K562 (cell line): ENCODE data around the gene DHRS13. TPM values are rescaled to one million over a fixed set of nuclear protein-coding genes. Genes with fewer than 3 reads are reported as not detected.

Source experiments
- ATAC-seq: fragments of 200-7000 bp; cut with Tn5 transposase; 3 replicates; pipeline ENCODE4 v1.9.1; 2020; ENCODE audit warnings: moderate library complexity
- BruUV-seq: library from RNA; stranded (reverse); fragments of 400-500 nt; replicated peaks from 2 replicates; lab custom pipeline; 2021; lab: Mats Ljungman, UMichigan
- CTCF ChIA-PET: fragments of 300-600 bp; formaldehyde crosslinking; extraction: SDS; loops from one replicate; lab custom pipeline; 2021; ENCODE audit warnings: low intra/inter-chr PET ratio; lab: Yijun Ruan, JAX
- POLR2A ChIA-PET: fragments of 300-600, 350-650 bp; sonication (Branson Sonifier 250); formaldehyde crosslinking; extraction: SDS; loops from one replicate; lab custom pipeline; 2021; ENCODE audit warnings: antibody characterized with exemption, inconsistent platforms; lab: Yijun Ruan, JAX
- DNase-seq, 4 experiments: peaks; one replicate each; pipeline versions ENCODE4 v3.0.0 to v3.0.0-alpha.2; 2011 to 2018; ENCODE audit warnings: low spot score in 3 of 4, mixed read lengths in 3 of 4; ENCODE audit errors: extremely low read depth in 1 of 4
- FAIRE-seq: peaks from 2 replicates; lab custom pipeline; 2011; peaks lifted over from hg19 to GRCh38; lab: Jason Lieb, UNC
- H2AFZ ChIP-seq: 2 replicates; pipeline ENCODE4 v1.6.0; 2011; ENCODE audit warnings: low read depth, low read length, control low read depth, inconsistent platforms
- H3K27ac ChIP-seq: fragments of 200-600 bp; 3 replicates; pipeline ENCODE4 v1.8.0; 2011; ENCODE audit warnings: low read depth, mild to moderate bottlenecking, control low read depth, inconsistent platforms, low read length, moderate library complexity, mixed read lengths; ENCODE audit errors: extremely low read depth
- H3K27me3 ChIP-seq, 2 experiments: fragments of 300-600 bp in 1 of 2; 2 replicates in 1 of 2; 3 replicates in 1 of 2; pipeline versions ENCODE4 v1.6.0 to v1.8.0; 2011; ENCODE audit warnings: inconsistent platforms in 2 of 2, low read length in 2 of 2, mild to moderate bottlenecking in 1 of 2, mixed read lengths in 1 of 2, moderate library complexity in 1 of 2; ENCODE audit not compliant: control insufficient read depth in 2 of 2, insufficient read depth in 2 of 2
- H3K36me3 ChIP-seq: fragments of 300-600 bp; 3 replicates; pipeline ENCODE4 v1.8.0; 2011; ENCODE audit warnings: mild to moderate bottlenecking, low read length, inconsistent platforms; ENCODE audit not compliant: control insufficient read depth, insufficient read depth
- H3K4me1 ChIP-seq, 2 experiments: fragments of 200-600 bp in 1 of 2; replicated peaks in 1 of 2; 2 replicates in 1 of 2; 3 replicates in 1 of 2; pipeline versions ENCODE4 v1.5.1 to v1.8.0; 2011; ENCODE audit warnings: inconsistent platforms in 2 of 2, low read length in 2 of 2, mild to moderate bottlenecking in 1 of 2, mixed read lengths in 1 of 2, moderate library complexity in 1 of 2; ENCODE audit not compliant: control insufficient read depth in 2 of 2, insufficient read depth in 2 of 2
- H3K4me2 ChIP-seq: 2 replicates; pipeline ENCODE4 v1.6.1; 2011; ENCODE audit warnings: low read length, control low read depth, inconsistent platforms, mixed read lengths; ENCODE audit not compliant: insufficient read depth
- H3K4me3 ChIP-seq: fragments of 200-600 bp; sonication (generic), shearing (Covaris generic); 2 replicates; pipeline ENCODE4 v1.5.1; 2016; ENCODE audit warnings: control low read depth, inconsistent platforms
- H3K79me2 ChIP-seq: fragments of 200-600 bp; 3 replicates; pipeline ENCODE4 v1.8.0; 2011; ENCODE audit warnings: low read length, inconsistent platforms; ENCODE audit not compliant: control insufficient read depth, insufficient read depth
- H3K9ac ChIP-seq, 2 experiments: 2 replicates each; pipeline versions ENCODE4 v1.6.0 to v1.6.1; 2011; ENCODE audit warnings: low read depth in 2 of 2, low read length in 2 of 2, control low read depth in 1 of 2, inconsistent platforms in 1 of 2, mild to moderate bottlenecking in 1 of 2, mixed read lengths in 1 of 2; ENCODE audit not compliant: insufficient read depth in 1 of 2
- H3K9me1 ChIP-seq: one replicate; pipeline ENCODE4 v1.6.0; 2011; ENCODE audit warnings: inconsistent platforms, mild to moderate bottlenecking, low read length, moderate library complexity; ENCODE audit not compliant: control insufficient read depth, insufficient read depth
- H3K9me3 ChIP-seq: replicated peaks from 2 replicates; pipeline ENCODE4 v1.5.1; 2011; ENCODE audit warnings: low read depth, low read length, inconsistent platforms; ENCODE audit not compliant: control insufficient read depth, insufficient read depth
- H4K20me1 ChIP-seq: replicated peaks from 2 replicates; pipeline ENCODE4 v1.6.1; 2011; ENCODE audit warnings: low read length, inconsistent platforms, mixed read lengths; ENCODE audit not compliant: control insufficient read depth, insufficient read depth
- BCL6 ChIP-seq: fragments of 250-450 bp; sonication (Bioruptor Pico); IDR thresholded peaks from 2 replicates; pipeline ENCODE4 v1.4.0; 2020
- ELF4 ChIP-seq: fragments of 450-650 bp; formaldehyde crosslinking; IDR thresholded peaks from 2 replicates; pipeline ENCODE4 v1.4.0; 2022; ENCODE audit warnings: missing genetic modification characterization
- MECOM ChIP-seq: fragments of 250-450 bp; sonication (Bioruptor Pico); IDR thresholded peaks from 2 replicates; pipeline ENCODE4 v1.8.0; 2022; ENCODE audit warnings: inconsistent platforms
- NCOR1 ChIP-seq: fragments of 450-650 bp; IDR thresholded peaks from 2 replicates; pipeline ENCODE4 v1.6.1; 2016; ENCODE audit warnings: mild to moderate bottlenecking, moderate library complexity
- POLR2AphosphoS5 ChIP-seq: IDR thresholded peaks from 2 replicates; pipeline ENCODE4 v1.6.1; 2011; ENCODE audit warnings: mild to moderate bottlenecking, low read depth, low read length, moderate library complexity; ENCODE audit not compliant: control insufficient read depth, insufficient read depth
- PTRF ChIP-seq: fragments of 450-650 bp; IDR thresholded peaks from 2 replicates; pipeline ENCODE4 v1.6.1; 2016; ENCODE audit warnings: mild to moderate bottlenecking, missing genetic modification characterization, missing compliant biosample characterization
- RBFOX2 ChIP-seq: fragments of 200-400 bp; formaldehyde crosslinking; IDR thresholded peaks from 2 replicates; pipeline ENCODE4 v1.6.1; 2017; ENCODE audit warnings: low read depth, mild to moderate bottlenecking, low read length, moderate library complexity
- SREBF2 ChIP-seq: sonication (generic); formaldehyde crosslinking; IDR thresholded peaks from 2 replicates; pipeline ENCODE4 v1.4.0; 2020; ENCODE audit warnings: mild to moderate bottlenecking, missing genetic modification reagents
- TCFL5 ChIP-seq: fragments of 250-450 bp; sonication (Bioruptor Pico); conservative IDR thresholded peaks from 2 replicates; pipeline ENCODE4 v1.6.1; 2021; ENCODE audit warnings: mild to moderate bottlenecking, moderate library complexity, matching md5 sums
- ZNF584 ChIP-seq: fragments of 200-800 bp; sonication (Bioruptor generic); IDR thresholded peaks from 2 replicates; pipeline ENCODE4 v1.6.1; 2016; ENCODE audit warnings: low read depth, mild to moderate bottlenecking, missing genetic modification characterization, missing compliant biosample characterization
- ZNF830 ChIP-seq: fragments of 250-450 bp; sonication (Bioruptor Pico); IDR thresholded peaks from 2 replicates; pipeline ENCODE4 v1.5.0; 2021; ENCODE audit warnings: mild to moderate bottlenecking
- WGBS: fragments of 100-300 bp; shearing (Covaris generic); methylation state at CpG from one replicate; pipeline ENCODE4 v1.1.6; 2016; ENCODE audit warnings: low coverage, mixed read lengths; ENCODE audit not compliant: insufficient coverage; ENCODE audit errors: missing lambda C conversion rate; 5-methylcytosine and 5-hydroxymethylcytosine counted together
- in situ Hi-C: fragments of 300-500 bp; cut with MboI; formaldehyde crosslinking; loops from 4 replicates; pipeline ENCODE4 v1.15.0; 2018; ENCODE audit warnings: inconsistent platforms, mixed read lengths
- intact Hi-C: fragments of 100-400 bp; cut with micrococcal nuclease; formaldehyde crosslinking; loops from 2 replicates; pipeline ENCODE4 v1.14.2; 2022
- polyA plus RNA-seq, 8 experiments: library from polyadenylated mRNA; depleted of rRNA in 4 of 8; stranded (reverse) in 5 of 8; unstranded in 3 of 8; fragments of >200 nt; fragmentation: Nextera tagmentation in 2 of 8; fragmentation: Illumina TruSeq in 1 of 8; extraction: Ambion mirVana in 2 of 8; extraction: Trizol in 1 of 8; gene quantifications; 2 replicates each; pipeline versions ENCODE4 v1.2.1 to v1.2.3, GENCODE V29; 2011 to 2014; ENCODE audit warnings: inconsistent platforms in 1 of 8, missing spikeins in 1 of 8
- total RNA-seq, 7 experiments: library from RNA; depleted of rRNA in 6 of 7; stranded (reverse); fragments of >200 nt in 6 of 7; fragmentation: Illumina TruSeq in 2 of 7; extraction: Trizol in 2 of 7; gene quantifications; 2 replicates each; pipeline versions ENCODE4 v1.2.1 to v1.2.3, GENCODE V29; 2011 to 2021; ENCODE audit warnings: low replicate concordance in 1 of 7
- TF ChIP-seq, protein P1 (sequence below): fragments of 250-450 bp; sonication (Bioruptor Pico); IDR thresholded peaks from 2 replicates; pipeline ENCODE4 v1.9.0; 2021; ENCODE audit warnings: mild to moderate bottlenecking, inconsistent platforms
- TF ChIP-seq, protein P2 (sequence below): fragments of 450-650 bp; IDR thresholded peaks from 2 replicates; pipeline ENCODE4 v1.7.1; 2018; ENCODE audit warnings: mild to moderate bottlenecking, low read depth; ENCODE audit not compliant: partially characterized antibody
- TF ChIP-seq, protein P3 (sequence below): fragments of 250-450 bp; sonication (Bioruptor Pico); IDR thresholded peaks from 2 replicates; pipeline ENCODE4 v1.8.0; 2021; ENCODE audit warnings: mild to moderate bottlenecking, moderate library complexity

Gene DHRS13
- total and polyA plus RNA-seq, 9 of the 15 experiments (the other 6 are each of a cell fraction or from before 2014, with no cell fraction given), result 0.32 to 52.3 (median 34.3) TPM; not detected in 1

DNA sequence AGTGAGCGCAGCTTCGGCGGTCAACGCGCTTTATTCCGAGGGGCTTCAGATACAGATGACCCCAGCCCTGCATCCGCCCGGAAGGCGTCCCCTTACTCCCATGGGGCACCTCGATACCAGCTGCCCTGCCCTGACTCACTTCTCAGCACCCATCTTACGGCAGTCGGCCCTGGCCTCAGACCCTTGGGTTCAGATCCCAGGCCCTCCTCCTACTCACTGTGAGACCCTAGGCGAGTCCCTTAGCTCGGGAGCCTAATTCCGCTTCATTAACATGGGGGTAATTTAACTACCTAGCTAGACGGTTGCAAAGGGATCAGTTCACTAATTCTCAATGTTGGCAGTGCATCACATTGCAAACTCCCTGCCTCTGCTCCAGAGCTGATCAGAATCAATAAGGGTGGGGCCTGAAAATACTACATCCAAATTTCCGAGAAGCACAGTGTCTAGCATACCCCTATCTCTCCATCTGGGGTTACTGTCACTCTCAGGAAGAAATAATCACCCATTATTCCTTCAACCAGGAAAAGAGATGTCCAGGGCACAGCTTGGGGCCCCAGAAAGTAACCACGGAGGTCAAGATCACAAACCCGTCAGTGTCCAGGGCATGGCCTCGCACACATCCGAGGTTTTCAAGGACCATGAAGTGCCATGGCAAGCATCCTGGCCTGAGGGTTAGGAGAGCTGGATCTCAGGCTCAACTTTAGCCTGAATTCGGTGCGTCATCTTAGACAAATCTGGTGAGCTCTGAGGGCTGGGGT is 4.9 kb downstream of the DHRS13 start:
- H3K4me3 ChIP-seq, result peak overlapping the region; percentile 95
- no peaks in the 10 kb centered on the region for H3K27me3 ChIP-seq
- ChIA-PET CTCF (interaction anchor here (1.6 to 1.7 kb wide), 2 partner anchors 50 to 134 kb away, joined by 6 to 10 read pairs; no protein-coding TSS in a partner anchor), POLR2A (interaction anchor here (0.6 to 2.8 kb wide), 31 partner anchors 8 to 321 kb away, joined by 3 to 15 read pairs (median 4); partner anchors contain the start of genes ALDOC, BLTP2, NEK8 and RPL23A)
- H3K4me1 ChIP-seq, result peaks cover 38 to 51% of the 10 kb centered on the region in 2 experiments
- peak overlapping the region; percentile 86 to 91 for H3K9ac ChIP-seq
- peak; percentile 10 for ATAC-seq
- peaks cover 42% of the 10 kb centered on the region for H3K36me3 ChIP-seq
- WGBS, result 13% methylated on average over 23 of the region's 23 CpGs
- no peaks in the 10 kb centered on the region for H4K20me1 ChIP-seq
- intact Hi-C loops, result loop anchor here (5.0 kb wide), 1 partner anchor 251 kb away; the partner anchor contains the start of gene BLTP2
- in situ Hi-C loops, result loop anchor here (5.0 kb wide), 1 partner anchor 131 kb away; no protein-coding TSS in a partner anchor
- FAIRE-seq, result no peak
- peak overlapping the region; percentile 92 for H2AFZ ChIP-seq
- no peaks in the 10 kb centered on the region for H3K9me1 ChIP-seq
- BruUV-seq, result no TSS peak
- H3K79me2 ChIP-seq, result peaks cover 77% of the 10 kb centered on the region
- DNase-seq, result no peak
- H3K4me2 ChIP-seq, result peak overlapping the region; percentile 89
- no peaks in the 10 kb centered on the region for H3K9me3 ChIP-seq
- H3K27ac ChIP-seq, result peak overlapping the region; percentile 91
- TF ChIP-seq, protein P1, sequence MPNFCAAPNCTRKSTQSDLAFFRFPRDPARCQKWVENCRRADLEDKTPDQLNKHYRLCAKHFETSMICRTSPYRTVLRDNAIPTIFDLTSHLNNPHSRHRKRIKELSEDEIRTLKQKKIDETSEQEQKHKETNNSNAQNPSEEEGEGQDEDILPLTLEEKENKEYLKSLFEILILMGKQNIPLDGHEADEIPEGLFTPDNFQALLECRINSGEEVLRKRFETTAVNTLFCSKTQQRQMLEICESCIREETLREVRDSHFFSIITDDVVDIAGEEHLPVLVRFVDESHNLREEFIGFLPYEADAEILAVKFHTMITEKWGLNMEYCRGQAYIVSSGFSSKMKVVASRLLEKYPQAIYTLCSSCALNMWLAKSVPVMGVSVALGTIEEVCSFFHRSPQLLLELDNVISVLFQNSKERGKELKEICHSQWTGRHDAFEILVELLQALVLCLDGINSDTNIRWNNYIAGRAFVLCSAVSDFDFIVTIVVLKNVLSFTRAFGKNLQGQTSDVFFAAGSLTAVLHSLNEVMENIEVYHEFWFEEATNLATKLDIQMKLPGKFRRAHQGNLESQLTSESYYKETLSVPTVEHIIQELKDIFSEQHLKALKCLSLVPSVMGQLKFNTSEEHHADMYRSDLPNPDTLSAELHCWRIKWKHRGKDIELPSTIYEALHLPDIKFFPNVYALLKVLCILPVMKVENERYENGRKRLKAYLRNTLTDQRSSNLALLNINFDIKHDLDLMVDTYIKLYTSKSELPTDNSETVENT (CRISPR knock-in tag), result peak; percentile 4; the same call in 1 of the 2 replicates
- TF ChIP-seq TCFL5 (CRISPR knock-in tag), result 0 out of 2 replicates have a peak, but pooled peaks have one; percentile 39
- no peak for TF ChIP-seq PTRF (tag)
- TF ChIP-seq BCL6 (CRISPR knock-in tag), result 0 out of 2 replicates have a peak, but pooled peaks have one; percentile 39
- TF ChIP-seq NCOR1, result no peak
- peak; percentile 37 for TF ChIP-seq ELF4
- no peak for TF ChIP-seq MECOM (CRISPR knock-in tag)
- TF ChIP-seq, protein P2, sequence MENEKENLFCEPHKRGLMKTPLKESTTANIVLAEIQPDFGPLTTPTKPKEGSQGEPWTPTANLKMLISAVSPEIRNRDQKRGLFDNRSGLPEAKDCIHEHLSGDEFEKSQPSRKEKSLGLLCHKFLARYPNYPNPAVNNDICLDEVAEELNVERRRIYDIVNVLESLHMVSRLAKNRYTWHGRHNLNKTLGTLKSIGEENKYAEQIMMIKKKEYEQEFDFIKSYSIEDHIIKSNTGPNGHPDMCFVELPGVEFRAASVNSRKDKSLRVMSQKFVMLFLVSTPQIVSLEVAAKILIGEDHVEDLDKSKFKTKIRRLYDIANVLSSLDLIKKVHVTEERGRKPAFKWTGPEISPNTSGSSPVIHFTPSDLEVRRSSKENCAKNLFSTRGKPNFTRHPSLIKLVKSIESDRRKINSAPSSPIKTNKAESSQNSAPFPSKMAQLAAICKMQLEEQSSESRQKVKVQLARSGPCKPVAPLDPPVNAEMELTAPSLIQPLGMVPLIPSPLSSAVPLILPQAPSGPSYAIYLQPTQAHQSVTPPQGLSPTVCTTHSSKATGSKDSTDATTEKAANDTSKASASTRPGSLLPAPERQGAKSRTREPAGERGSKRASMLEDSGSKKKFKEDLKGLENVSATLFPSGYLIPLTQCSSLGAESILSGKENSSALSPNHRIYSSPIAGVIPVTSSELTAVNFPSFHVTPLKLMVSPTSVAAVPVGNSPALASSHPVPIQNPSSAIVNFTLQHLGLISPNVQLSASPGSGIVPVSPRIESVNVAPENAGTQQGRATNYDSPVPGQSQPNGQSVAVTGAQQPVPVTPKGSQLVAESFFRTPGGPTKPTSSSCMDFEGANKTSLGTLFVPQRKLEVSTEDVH, result no peak
- TF ChIP-seq SREBF2 (CRISPR knock-in tag), result peak; percentile 86; the same call in 1 of the 2 replicates
- TF ChIP-seq ZNF830, result no peak
- TF ChIP-seq, protein P3, sequence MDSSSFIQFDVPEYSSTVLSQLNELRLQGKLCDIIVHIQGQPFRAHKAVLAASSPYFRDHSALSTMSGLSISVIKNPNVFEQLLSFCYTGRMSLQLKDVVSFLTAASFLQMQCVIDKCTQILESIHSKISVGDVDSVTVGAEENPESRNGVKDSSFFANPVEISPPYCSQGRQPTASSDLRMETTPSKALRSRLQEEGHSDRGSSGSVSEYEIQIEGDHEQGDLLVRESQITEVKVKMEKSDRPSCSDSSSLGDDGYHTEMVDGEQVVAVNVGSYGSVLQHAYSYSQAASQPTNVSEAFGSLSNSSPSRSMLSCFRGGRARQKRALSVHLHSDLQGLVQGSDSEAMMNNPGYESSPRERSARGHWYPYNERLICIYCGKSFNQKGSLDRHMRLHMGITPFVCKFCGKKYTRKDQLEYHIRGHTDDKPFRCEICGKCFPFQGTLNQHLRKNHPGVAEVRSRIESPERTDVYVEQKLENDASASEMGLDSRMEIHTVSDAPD (CRISPR knock-in tag), result no peak
- TF ChIP-seq RBFOX2, result peak; percentile 62; the same call in 1 of the 2 replicates
- TF ChIP-seq ZNF584 (CRISPR knock-in tag), result no peak
- TF ChIP-seq POLR2AphosphoS5, result no peak
